ENCODE results near the gene ZNF771.

The ZNF771 gene

DNA sequence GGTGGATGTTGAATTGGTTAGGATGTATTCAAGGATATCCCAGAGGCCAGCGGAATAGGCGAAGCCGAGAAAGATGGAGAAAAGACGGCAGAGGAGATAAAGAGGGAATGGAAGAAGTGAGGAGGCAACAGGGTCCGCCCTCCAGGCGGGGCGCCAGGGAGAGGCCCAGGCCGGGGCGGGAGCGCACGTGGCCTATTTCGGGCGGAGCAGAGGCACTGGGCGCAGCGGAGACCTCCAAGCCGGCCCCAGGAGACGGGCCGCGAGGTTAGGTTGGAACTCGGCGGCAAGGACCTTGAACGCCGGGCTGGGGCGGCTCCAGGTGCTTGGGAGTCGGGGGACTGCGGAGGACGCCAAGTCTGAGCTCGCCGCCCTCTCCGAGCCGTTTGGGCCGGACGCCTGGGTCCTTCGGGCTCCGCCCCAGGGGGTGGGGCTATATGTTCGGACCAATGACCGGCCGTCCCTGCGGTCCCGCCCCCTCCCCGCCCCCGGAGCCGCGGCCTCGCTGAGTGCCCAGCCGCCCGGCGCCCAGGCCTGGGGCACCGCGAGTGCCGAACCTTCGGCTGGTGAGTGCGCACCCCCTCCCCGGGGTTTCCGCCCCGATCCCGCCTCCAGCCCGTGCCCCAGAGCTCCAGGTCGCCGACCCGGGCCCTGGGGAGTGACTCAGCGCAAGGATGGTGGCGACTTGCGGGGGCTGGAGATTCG is at the start of gene ZNF771:
TSS of gene ZNF771 (plus strand) at position 505 of the 702 bp plus-strand sequence. CDS start 448 bp downstream, outside the sequence.
- H3K4me3 ChIP-seq (ENCODE audit: low read length) = peak within 1 kb of the TSS; percentile 88
- H3K27me3 ChIP-seq (replicated peaks; ENCODE audit: control insufficient read depth, insufficient read depth, low read length) = no peaks in the 10 kb centered on the region
- DNase-seq (ENCODE audit: low read depth) = peak; percentile 97
- H3K36me3 ChIP-seq (ENCODE audit: control insufficient read depth, insufficient read depth, low read length, severe bottlenecking) = peaks cover 10% of the 10 kb centered on the region
- peaks cover 23% of the 10 kb centered on the region for H3K4me1 ChIP-seq (ENCODE audit: control insufficient read depth, insufficient read depth, low read length)
- peak within 1 kb of the TSS; percentile 95 for H3K9ac ChIP-seq (ENCODE audit: low read length)
- H3K9me3 ChIP-seq (ENCODE audit: control insufficient read depth, low read length) = no peaks in the 10 kb centered on the region

- Histone ChIP-seq H3K9me3 (ENCODE audit: control insufficient read depth, low read length) (no peaks in the 10 kb centered on the region), H3K4me1 (ENCODE audit: control insufficient read depth, insufficient read depth, low read length) (peaks cover 38% of the 10 kb centered on the region), H3K27me3 (replicated peaks; ENCODE audit: control insufficient read depth, insufficient read depth, low read length) (no peaks in the 10 kb centered on the region), H3K36me3 (ENCODE audit: control insufficient read depth, insufficient read depth, low read length, severe bottlenecking) (peaks cover 47% of the 10 kb centered on the region), H3K4me3 (ENCODE audit: low read length) (no peak overlapping the region), H3K9ac (ENCODE audit: low read length) (peak overlapping the region; percentile 35)
- DNase-seq (ENCODE audit: low read depth) = no peak
Observed at GRCh38 chr16:30357715-30358576, 49.5 kb upstream of the ZNF771 start.

GRCh38 chr16:30358577-30358936 is 48.8 kb upstream of the ZNF771 start:
- Histone ChIP-seq H3K9ac (ENCODE audit: low read length) (peak overlapping the region; percentile 16), H3K4me1 (ENCODE audit: control insufficient read depth, insufficient read depth, low read length) (peaks cover 36% of the 10 kb centered on the region), H3K27me3 (replicated peaks; ENCODE audit: control insufficient read depth, insufficient read depth, low read length) (no peaks in the 10 kb centered on the region), H3K4me3 (ENCODE audit: low read length) (no peak overlapping the region), H3K36me3 (ENCODE audit: control insufficient read depth, insufficient read depth, low read length, severe bottlenecking) (peaks cover 45% of the 10 kb centered on the region), H3K9me3 (ENCODE audit: control insufficient read depth, low read length) (no peaks in the 10 kb centered on the region)
- DNase-seq (ENCODE audit: low read depth) = no peak

GRCh38 chr16:30358990-30359870 is 48.2 kb upstream of the ZNF771 start:
- H3K9me3 ChIP-seq (ENCODE audit: control insufficient read depth, low read length) = no peaks in the 10 kb centered on the region
- H3K36me3 ChIP-seq (ENCODE audit: control insufficient read depth, insufficient read depth, low read length, severe bottlenecking) = peaks cover 45% of the 10 kb centered on the region
- H3K27me3 ChIP-seq (replicated peaks; ENCODE audit: control insufficient read depth, insufficient read depth, low read length) = no peaks in the 10 kb centered on the region
- no peak overlapping the region for H3K9ac ChIP-seq (ENCODE audit: low read length)
- DNase-seq (ENCODE audit: low read depth) = no peak
- H3K4me3 ChIP-seq (ENCODE audit: low read length) = no peak overlapping the region
- H3K4me1 ChIP-seq (ENCODE audit: control insufficient read depth, insufficient read depth, low read length) = peaks cover 29% of the 10 kb centered on the region

- H3K27me3 ChIP-seq (replicated peaks; ENCODE audit: control insufficient read depth, insufficient read depth, low read length) = no peaks in the 10 kb centered on the region
- H3K9ac ChIP-seq (ENCODE audit: low read length) = no peak overlapping the region
- no peak for DNase-seq (ENCODE audit: low read depth)
- H3K4me3 ChIP-seq (ENCODE audit: low read length) = no peak overlapping the region
- H3K4me1 ChIP-seq (ENCODE audit: control insufficient read depth, insufficient read depth, low read length) = peaks cover 27% of the 10 kb centered on the region
- peaks cover 50% of the 10 kb centered on the region for H3K36me3 ChIP-seq (ENCODE audit: control insufficient read depth, insufficient read depth, low read length, severe bottlenecking)
- H3K9me3 ChIP-seq (ENCODE audit: control insufficient read depth, low read length) = no peaks in the 10 kb centered on the region
Observed at GRCh38 chr16:30359871-30360170, 47.6 kb upstream of the ZNF771 start.

DNA sequence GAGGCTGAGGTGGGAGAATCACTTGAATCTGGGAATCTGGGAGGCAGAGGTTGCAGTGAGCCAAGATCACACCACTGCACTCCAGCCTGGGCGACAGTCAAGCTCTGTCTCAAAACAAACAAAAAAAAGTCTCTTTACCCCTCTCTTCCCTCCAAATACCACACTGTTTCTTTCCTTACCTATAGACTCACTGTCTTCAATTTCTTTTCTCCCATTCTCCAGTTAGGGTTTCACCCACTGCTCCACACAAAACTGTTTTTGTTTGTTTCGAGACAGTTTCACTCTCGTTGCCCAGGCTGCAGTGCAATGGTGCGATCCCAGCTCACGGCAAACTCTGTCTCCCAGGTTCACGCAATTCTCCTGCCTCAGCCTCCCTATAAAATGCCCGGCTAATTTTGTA is 46.2 kb upstream of the ZNF771 start:
- Histone ChIP-seq H3K9ac (ENCODE audit: low read length) (no peak overlapping the region), H3K36me3 (ENCODE audit: control insufficient read depth, insufficient read depth, low read length, severe bottlenecking) (peaks cover 60% of the 10 kb centered on the region), H3K9me3 (ENCODE audit: control insufficient read depth, low read length) (no peaks in the 10 kb centered on the region), H3K4me3 (ENCODE audit: low read length) (no peak overlapping the region), H3K27me3 (replicated peaks; ENCODE audit: control insufficient read depth, insufficient read depth, low read length) (no peaks in the 10 kb centered on the region), H3K4me1 (ENCODE audit: control insufficient read depth, insufficient read depth, low read length) (peaks cover 18% of the 10 kb centered on the region)
- no peak for DNase-seq (ENCODE audit: low read depth)

DNA sequence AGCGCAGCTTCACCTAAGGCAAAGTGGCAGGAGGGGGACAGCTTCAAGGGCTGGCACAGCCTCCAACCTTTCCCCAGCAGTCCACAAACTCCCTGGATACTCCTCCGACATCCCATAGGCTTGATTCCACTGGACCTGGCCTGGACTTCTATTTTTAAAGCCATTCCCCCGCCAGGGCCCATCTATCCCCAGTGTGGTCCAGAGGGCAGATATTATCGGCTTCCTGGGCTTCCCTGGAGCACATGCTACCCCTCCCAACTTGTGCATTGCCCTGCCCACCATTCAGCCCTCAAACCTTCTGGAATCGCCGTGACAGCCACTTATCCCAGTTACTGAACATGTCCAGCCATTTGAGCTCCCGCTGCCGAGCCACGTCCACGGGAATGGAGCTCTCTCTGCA is 42.2 kb upstream of the ZNF771 start:
- Histone ChIP-seq H3K4me1 (ENCODE audit: control insufficient read depth, insufficient read depth, low read length) (peaks cover 17% of the 10 kb centered on the region), H3K9ac (ENCODE audit: low read length) (no peak overlapping the region), H3K36me3 (ENCODE audit: control insufficient read depth, insufficient read depth, low read length, severe bottlenecking) (peaks cover 36% of the 10 kb centered on the region), H3K27me3 (replicated peaks; ENCODE audit: control insufficient read depth, insufficient read depth, low read length) (no peaks in the 10 kb centered on the region), H3K9me3 (ENCODE audit: control insufficient read depth, low read length) (no peaks in the 10 kb centered on the region), H3K4me3 (ENCODE audit: low read length) (no peak overlapping the region)
- DNase-seq (ENCODE audit: low read depth) = no peak

- Histone ChIP-seq H3K27me3 (replicated peaks; ENCODE audit: control insufficient read depth, insufficient read depth, low read length) (no peaks in the 10 kb centered on the region), H3K4me1 (ENCODE audit: control insufficient read depth, insufficient read depth, low read length) (peaks cover 21% of the 10 kb centered on the region), H3K4me3 (ENCODE audit: low read length) (peak overlapping the region; percentile 89), H3K9ac (ENCODE audit: low read length) (no peak overlapping the region), H3K36me3 (ENCODE audit: control insufficient read depth, insufficient read depth, low read length, severe bottlenecking) (peaks cover 25% of the 10 kb centered on the region), H3K9me3 (ENCODE audit: control insufficient read depth, low read length) (no peaks in the 10 kb centered on the region)
- DNase-seq (ENCODE audit: low read depth) = no peak
Observed at GRCh38 chr16:30366511-30366910, 40.9 kb upstream of the ZNF771 start.

- H3K9me3 ChIP-seq (ENCODE audit: control insufficient read depth, low read length) = no peaks in the 10 kb centered on the region
- DNase-seq (ENCODE audit: low read depth) = no peak
- H3K27me3 ChIP-seq (replicated peaks; ENCODE audit: control insufficient read depth, insufficient read depth, low read length) = no peaks in the 10 kb centered on the region
- peaks cover 21% of the 10 kb centered on the region for H3K4me1 ChIP-seq (ENCODE audit: control insufficient read depth, insufficient read depth, low read length)
- H3K36me3 ChIP-seq (ENCODE audit: control insufficient read depth, insufficient read depth, low read length, severe bottlenecking) = peaks cover 21% of the 10 kb centered on the region
- peak overlapping the region; percentile 89 for H3K4me3 ChIP-seq (ENCODE audit: low read length)
- peak overlapping the region; percentile 77 for H3K9ac ChIP-seq (ENCODE audit: low read length)
Observed at GRCh38 chr16:30367349-30368009, 39.9 kb upstream of the ZNF771 start.

GRCh38 chr16:30368122-30368791 is 39.1 kb upstream of the ZNF771 start:
- Histone ChIP-seq H3K4me3 (ENCODE audit: low read length) (peak overlapping the region; percentile 89), H3K9me3 (ENCODE audit: control insufficient read depth, low read length) (no peaks in the 10 kb centered on the region), H3K36me3 (ENCODE audit: control insufficient read depth, insufficient read depth, low read length, severe bottlenecking) (peaks cover 15% of the 10 kb centered on the region), H3K27me3 (replicated peaks; ENCODE audit: control insufficient read depth, insufficient read depth, low read length) (no peaks in the 10 kb centered on the region), H3K9ac (ENCODE audit: low read length) (peak overlapping the region; percentile 77), H3K4me1 (ENCODE audit: control insufficient read depth, insufficient read depth, low read length) (peaks cover 21% of the 10 kb centered on the region)
- DNase-seq (ENCODE audit: low read depth) = peak; percentile 81
